Activated naive CD4-positive, alpha-beta T cell treated with anti-CD3 and anti-CD28 coated beads, Interleukin-2, amount 50 U/mL, for 72 hours (primary cell): ENCODE results near the gene OXER1. TPM values are rescaled to one million over a fixed set of nuclear protein-coding genes. Genes with fewer than 3 reads are reported as not detected.
A peak's percentile ranks its signal among the peaks of the same experiment; 100 is the strongest.
"Not testable (repeated sequence)": the region's sequence is repeated elsewhere in the genome, so short reads cannot be mapped to it uniquely, and the experiment has no call there.

ENCODE experiments used
- ATAC-seq, 2 donors: fragments of 150-1000 bp; cut with Tn5 transposase; 2 replicates each; pipeline ENCODE4 v1.10.0; 2021; ENCODE audit warnings: mild to moderate bottlenecking in 2 of 2, moderate library complexity in 2 of 2
- DNase-seq, 2 donors: peaks; one replicate each; pipeline ENCODE4 v3.0.0; 2021 to 2022; ENCODE audit warnings: low spot score in 2 of 2
- H3K27ac Mint-ChIP-seq, 2 donors: one replicate each; pipeline ENCODE4 v1.8.0; 2022; ENCODE audit warnings: mild to moderate bottlenecking in 2 of 2, mixed read lengths in 2 of 2
- H3K36me3 Mint-ChIP-seq, 2 donors: one replicate each; pipeline ENCODE4 v1.8.0; 2022; ENCODE audit warnings: mixed read lengths in 2 of 2
- H3K9me3 Mint-ChIP-seq, 2 donors: one replicate each; pipeline ENCODE4 v1.8.0; 2022; ENCODE audit warnings: mixed read lengths in 2 of 2
- total RNA-seq, 2 donors: library from RNA; stranded (reverse); gene quantifications; one replicate each; pipeline ENCODE4 v1.2.3, GENCODE V29; 2022

OXER1 gene
- total RNA-seq, 2 donors from 2014 or later = 0.25 to 0.54 TPM

DNA sequence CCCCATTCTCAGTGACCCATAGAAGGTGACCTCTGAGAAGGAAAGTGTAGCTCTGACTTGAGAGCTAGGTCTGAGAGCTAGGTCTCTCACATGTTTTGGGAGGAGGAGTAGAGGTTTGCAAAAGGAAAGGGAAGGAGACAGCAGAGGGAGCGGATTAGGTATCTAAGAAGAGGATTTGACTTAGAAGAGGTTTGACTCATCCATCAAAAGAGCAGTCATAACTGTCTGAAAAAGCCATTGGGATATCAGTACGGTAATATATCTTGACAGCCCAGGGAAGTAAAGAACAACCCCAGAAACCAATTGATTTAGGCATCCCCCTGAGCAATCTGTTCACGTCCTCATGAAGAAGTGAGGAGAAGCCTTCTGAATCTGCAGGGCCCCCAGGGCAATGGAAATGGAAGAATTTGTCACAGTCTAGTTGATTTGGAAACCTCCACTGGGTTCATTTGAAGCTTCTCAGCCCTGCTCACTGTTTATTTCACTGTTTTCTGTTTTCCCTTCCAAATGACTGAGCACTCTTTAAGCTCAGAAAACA is 19.3 kb downstream of the OXER1 start:
- Mint-ChIP-seq H3K9me3 (no peaks in the 10 kb centered on the region), H3K36me3 (peaks cover 0 to 20% of the 10 kb centered on the region in 2 donors), H3K27ac (no peak overlapping the region)
- ATAC-seq (no peak), DNase-seq (no peak)

- Mint-ChIP-seq H3K36me3 (peaks cover 6 to 28% of the 10 kb centered on the region in 2 donors), H3K9me3 (no peaks in the 10 kb centered on the region), H3K27ac (peak overlapping the region in 1 of 2 donors; percentile 19)
- ATAC-seq (no peak), DNase-seq (no peak)
These were observed 20.3 kb downstream of the OXER1 start for GRCh38 chr2:42743659-42743990.

- H3K27ac Mint-ChIP-seq = peak overlapping the region; percentile 4 to 19
- DNase-seq = no peak
- H3K9me3 Mint-ChIP-seq = no peaks in the 10 kb centered on the region
- H3K36me3 Mint-ChIP-seq = peaks cover 6 to 35% of the 10 kb centered on the region in 2 donors
- ATAC-seq = no peak
These were observed 20.9 kb downstream of the OXER1 start for GRCh38 chr2:42742740-42743658.

DNA sequence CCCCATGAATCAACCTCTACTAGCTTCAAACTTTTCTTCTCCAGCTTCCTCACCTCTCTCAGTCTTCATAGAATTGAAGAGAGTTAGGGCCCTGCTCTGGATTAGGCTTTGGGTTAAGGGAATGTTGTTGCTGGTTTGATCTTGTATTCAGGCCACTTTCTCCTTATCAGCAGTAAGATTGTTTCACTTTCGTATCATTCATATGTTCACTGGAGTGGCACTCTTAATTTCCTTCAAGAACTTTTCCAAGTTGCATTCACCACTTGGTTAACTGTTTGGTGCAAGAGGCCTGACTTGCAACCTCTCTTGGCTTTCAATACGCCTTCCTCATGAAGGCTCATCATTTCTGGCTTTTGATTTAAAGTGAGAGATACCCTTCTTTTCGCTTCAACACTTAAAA is 22.8 kb downstream of the OXER1 start:
- Mint-ChIP-seq H3K9me3 (peaks cover 4 to 6% of the 10 kb centered on the region in 2 donors), H3K27ac (peak overlapping the region in 1 of 2 donors; percentile 50), H3K36me3 (peaks cover 21 to 50% of the 10 kb centered on the region in 2 donors)
- DNase-seq = no peak
- ATAC-seq = no peak

GRCh38 chr2:42736598-42737322 is 27.2 kb downstream of the OXER1 start:
- DNase-seq (no peak), ATAC-seq (no peak)
- Mint-ChIP-seq H3K36me3 (peaks cover 61 to 81% of the 10 kb centered on the region in 2 donors), H3K27ac (no peak overlapping the region), H3K9me3 (peaks cover 21% of the 10 kb centered on the region in 2 donors)

GRCh38 chr2:42733852-42734251 is 30.1 kb downstream of the OXER1 start:
- Mint-ChIP-seq H3K9me3 (peaks cover 25 to 27% of the 10 kb centered on the region in 2 donors), H3K27ac (no peak overlapping the region), H3K36me3 (peaks cover 73 to 85% of the 10 kb centered on the region in 2 donors)
- ATAC-seq = no peak
- DNase-seq = no peak

DNA sequence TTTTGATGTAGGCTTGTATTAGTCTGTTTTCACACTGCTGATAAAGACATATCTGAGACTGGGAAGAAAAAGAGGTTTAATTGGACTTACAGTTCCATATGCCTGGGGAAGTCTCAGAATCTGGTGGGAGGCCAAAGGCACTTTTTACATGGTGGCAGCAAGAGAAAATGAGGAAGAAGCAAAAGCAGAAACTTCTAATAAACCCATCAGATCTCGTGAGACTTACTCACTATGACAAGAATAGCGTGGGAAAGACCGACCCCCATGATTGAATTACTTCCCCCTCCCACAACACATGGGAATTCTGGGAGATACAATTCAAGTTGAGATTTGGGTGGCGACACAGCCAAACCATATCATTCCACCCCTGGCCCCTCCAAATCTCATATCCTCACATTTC is 32.6 kb downstream of the OXER1 start:
- not testable (repeated sequence) for ATAC-seq, H3K27ac Mint-ChIP-seq, DNase-seq
- peaks cover 60 to 63% of the 10 kb centered on the region in 2 donors for H3K36me3 Mint-ChIP-seq
- H3K9me3 Mint-ChIP-seq = peaks cover 21 to 23% of the 10 kb centered on the region in 2 donors

DNA sequence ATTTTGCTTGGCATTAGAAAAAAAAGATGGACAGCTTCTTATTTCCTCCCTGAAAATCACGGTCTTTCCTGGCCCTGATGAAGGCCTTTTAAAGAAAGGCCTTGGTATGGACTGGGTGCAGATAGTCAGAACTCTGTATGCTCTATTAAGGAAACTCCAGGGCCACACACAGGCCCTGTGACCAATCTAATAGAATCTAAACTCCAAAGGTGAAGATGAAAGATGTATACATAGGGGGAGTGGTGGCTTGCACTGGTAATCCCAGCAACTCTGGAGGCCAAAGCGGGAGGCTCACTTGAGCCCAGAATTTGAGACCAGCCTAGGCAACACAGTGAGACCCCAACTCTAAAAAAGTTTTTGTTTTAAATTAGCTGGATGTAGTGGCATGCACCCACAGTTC is 37.3 kb downstream of the OXER1 start:
- DNase-seq = no peak
- Mint-ChIP-seq H3K36me3 (peaks cover 17 to 21% of the 10 kb centered on the region in 2 donors), H3K9me3 (peaks cover 5 to 6% of the 10 kb centered on the region in 2 donors), H3K27ac (no peak overlapping the region)
- no peak for ATAC-seq

- Mint-ChIP-seq H3K27ac (no peak overlapping the region), H3K9me3 (peaks cover 0 to 5% of the 10 kb centered on the region in 2 donors), H3K36me3 (peaks cover 12 to 13% of the 10 kb centered on the region in 2 donors)
- DNase-seq (no peak), ATAC-seq (no peak)
These were observed 38.3 kb downstream of the OXER1 start for GRCh38 chr2:42725657-42726056.

DNA sequence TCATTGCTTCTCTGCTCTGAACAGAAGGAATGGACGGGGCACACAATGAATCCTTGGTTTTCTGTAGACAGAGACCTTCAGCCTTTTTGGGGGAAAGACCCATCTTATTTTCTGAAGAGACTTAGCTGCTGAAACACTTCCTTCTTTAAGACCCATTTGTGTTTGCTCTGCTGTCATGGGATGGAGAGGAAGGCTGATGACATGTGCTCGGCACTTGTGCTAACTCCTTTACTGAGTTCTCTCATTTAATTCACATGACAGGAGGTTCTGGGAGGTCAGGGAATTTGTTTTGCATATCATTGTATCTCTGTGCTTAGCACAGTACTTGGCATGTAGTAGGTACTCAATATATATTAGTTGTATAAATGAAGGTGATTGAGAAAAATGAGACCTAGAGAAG is 39.0 kb downstream of the OXER1 start:
- H3K27ac Mint-ChIP-seq = no peak overlapping the region
- ATAC-seq = no peak
- peaks cover 0 to 5% of the 10 kb centered on the region in 2 donors for H3K9me3 Mint-ChIP-seq
- DNase-seq = no peak
- peaks cover 5 to 7% of the 10 kb centered on the region in 2 donors for H3K36me3 Mint-ChIP-seq

DNA sequence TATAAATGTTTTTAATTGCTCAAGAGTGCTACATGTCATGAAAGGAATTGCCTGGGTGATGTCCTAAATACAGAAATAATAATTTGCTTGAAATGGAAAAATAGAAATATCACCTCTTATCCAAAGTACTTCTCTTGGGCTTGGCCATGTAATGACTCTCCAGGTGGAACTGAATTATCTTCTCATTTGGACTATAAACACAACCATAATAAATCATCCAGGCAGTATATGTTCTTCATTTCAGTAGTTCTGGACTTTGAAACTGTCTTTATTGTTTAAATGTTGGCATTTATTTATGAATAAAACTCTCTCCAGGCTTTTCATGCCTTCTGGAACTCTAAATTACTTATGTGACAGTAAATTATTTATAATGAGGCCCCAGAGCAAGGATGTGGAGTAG is 40.5 kb downstream of the OXER1 start:
- no peak overlapping the region for H3K27ac Mint-ChIP-seq
- H3K36me3 Mint-ChIP-seq = no peaks in the 10 kb centered on the region
- ATAC-seq (no peak), DNase-seq (no peak)
- no peaks in the 10 kb centered on the region for H3K9me3 Mint-ChIP-seq

GRCh38 chr2:42722320-42723190 is 41.4 kb downstream of the OXER1 start:
- Mint-ChIP-seq H3K36me3 (no peaks in the 10 kb centered on the region), H3K27ac (peak overlapping the region in 1 of 2 donors; percentile 77), H3K9me3 (no peaks in the 10 kb centered on the region)
- peak; percentile 76 to 91 for ATAC-seq
- peak in 1 of 2 donors; percentile 49 for DNase-seq

DNA sequence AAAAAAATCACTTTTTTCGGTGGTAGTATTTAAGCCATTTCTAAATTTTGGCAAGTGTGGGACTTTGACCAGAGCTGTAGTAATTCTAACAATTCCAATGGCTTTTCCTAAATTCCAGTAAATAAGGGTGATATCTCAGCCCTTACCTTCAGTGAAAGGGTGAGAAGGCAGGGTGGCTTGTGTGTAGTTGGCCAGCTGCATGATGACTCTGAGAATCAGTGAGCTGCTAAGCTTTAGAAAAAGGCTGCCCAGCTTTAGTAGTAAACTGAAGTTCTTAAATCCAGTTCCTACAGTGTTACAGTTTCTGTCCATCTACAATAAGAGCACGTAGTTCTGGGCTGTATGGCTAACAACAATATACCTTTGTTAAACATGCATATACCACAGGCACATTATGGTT is 42.0 kb downstream of the OXER1 start:
- Mint-ChIP-seq H3K36me3 (no peaks in the 10 kb centered on the region), H3K27ac (no peak overlapping the region), H3K9me3 (no peaks in the 10 kb centered on the region)
- ATAC-seq = peak in 1 of 2 donors; percentile 17
- DNase-seq = no peak

GRCh38 chr2:42714686-42715085 is 49.2 kb downstream of the OXER1 start:
- DNase-seq = no peak

DNA sequence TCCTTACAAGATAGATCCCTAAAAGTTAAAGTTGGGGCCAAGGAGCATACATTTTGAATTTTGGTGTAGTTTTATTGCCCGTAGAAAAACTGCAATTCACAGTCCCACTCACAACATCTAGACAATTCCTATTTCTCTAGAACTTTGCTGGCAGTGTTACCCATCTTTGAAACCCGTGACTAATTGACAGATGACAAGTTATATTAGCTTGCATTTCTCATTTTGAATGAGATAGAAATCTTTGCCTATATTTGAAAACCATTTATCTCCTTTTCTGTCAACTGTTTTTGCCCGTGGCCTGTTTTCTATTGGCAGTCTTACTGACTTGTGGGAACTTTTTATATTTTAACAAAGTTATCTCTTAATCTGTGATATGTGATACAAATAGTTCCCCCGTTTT is 50.0 kb downstream of the OXER1 start:
- Mint-ChIP-seq H3K36me3 (peaks cover 0 to 4% of the 10 kb centered on the region in 2 donors), H3K27ac (no peak overlapping the region), H3K9me3 (no peaks in the 10 kb centered on the region)
- DNase-seq (no peak), ATAC-seq (no peak)

More at GRCh38 chr2:42714686-42715085, 49.2 kb downstream of the OXER1 start:
- ATAC-seq = no peak
- Mint-ChIP-seq H3K27ac (peak overlapping the region in 1 of 2 donors; percentile 47), H3K9me3 (no peaks in the 10 kb centered on the region), H3K36me3 (no peaks in the 10 kb centered on the region)

DNA sequence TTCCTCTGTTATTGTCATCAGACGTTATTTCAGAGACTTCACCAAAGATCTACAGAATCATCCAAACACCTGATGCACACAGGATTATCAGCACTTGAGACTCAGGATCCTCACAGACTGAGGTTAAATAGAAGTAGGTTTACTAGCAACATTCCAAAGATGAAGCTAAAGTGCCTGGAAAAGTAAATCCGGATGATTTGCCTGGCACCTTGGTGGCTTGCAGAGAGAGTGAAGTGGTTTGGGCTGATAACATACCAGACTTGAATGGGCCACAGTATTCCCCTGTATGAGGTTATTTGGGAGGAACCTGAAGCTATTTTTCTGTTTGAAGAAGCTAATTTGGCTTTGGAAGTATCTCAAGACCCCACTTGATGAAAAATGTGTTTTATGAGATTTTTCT is 51.0 kb downstream of the OXER1 start:
- DNase-seq (no peak), ATAC-seq (no peak)
- peaks cover 0 to 8% of the 10 kb centered on the region in 2 donors for H3K36me3 Mint-ChIP-seq
- no peak overlapping the region for H3K27ac Mint-ChIP-seq
- H3K9me3 Mint-ChIP-seq = no peaks in the 10 kb centered on the region
